ENCODE data around the gene STXBP5. TPM values are rescaled to one million over a fixed set of nuclear protein-coding genes. Genes with fewer than 3 reads are reported as not detected.

The STXBP5 gene
- polyA plus RNA-seq, 1 donor (not counting 4 experiments of a cell fraction or from before 2014, with no cell fraction given) = 19.4 TPM

DNA sequence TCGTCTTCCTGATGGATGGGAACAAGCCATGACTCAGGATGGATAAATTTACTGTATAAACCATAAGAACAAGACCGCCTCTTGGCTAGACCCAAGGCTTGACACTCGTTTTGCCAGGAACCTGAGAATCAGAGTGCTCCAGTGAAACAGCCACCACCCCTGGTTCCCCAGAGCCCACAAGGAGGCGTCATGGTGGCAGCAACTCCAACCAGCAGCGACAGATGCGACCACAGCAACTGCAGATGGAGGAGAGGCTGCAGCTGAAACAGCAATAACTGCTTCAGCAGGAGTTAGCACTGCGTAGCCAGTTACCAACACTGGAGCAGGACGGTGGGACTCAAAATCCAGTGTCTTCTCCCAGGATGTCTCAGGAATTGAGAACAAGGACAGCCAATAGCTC lies 203.4 kb downstream of the STXBP5 start:
- Histone ChIP-seq H3K9me1 (ENCODE audit: control insufficient read depth, extremely low read depth, insufficient read depth, low read length) (no peaks in the 10 kb centered on the region), H3K9ac (ENCODE audit: control insufficient read depth, extremely low read depth, insufficient read depth, low read length) (no peak overlapping the region), H3K36me3 (ENCODE audit: control insufficient read depth in 2 of 2, extremely low read depth in 1 of 2, insufficient read depth in 2 of 2, low read length in 2 of 2) (no peaks in the 10 kb centered on the region), H3K27me3 (ENCODE audit: control insufficient read depth, extremely low read depth, insufficient read depth, low read length) (no peaks in the 10 kb centered on the region), H3K9me3 (ENCODE audit: control insufficient read depth, low read depth, low read length) (no peaks in the 10 kb centered on the region), H3K79me2 (ENCODE audit: control insufficient read depth, insufficient read depth, low read length) (no peaks in the 10 kb centered on the region), H3K4me1 (ENCODE audit: control insufficient read depth, extremely low read depth, insufficient read depth, low read length) (no peaks in the 10 kb centered on the region), H4K20me1 (ENCODE audit: control insufficient read depth, extremely low read depth, insufficient read depth, low read length) (no peaks in the 10 kb centered on the region), H3K4me3 (ENCODE audit: control insufficient read depth in 2 of 3, extremely low read depth in 1 of 3, insufficient read depth in 2 of 3, low read depth in 1 of 3, low read length in 3 of 3) (no peak overlapping the region), H2AFZ (ENCODE audit: control insufficient read depth, low read length) (no peak overlapping the region), H3K4me2 (ENCODE audit: control insufficient read depth, extremely low read depth, insufficient read depth, low read depth, low read length) (no peak overlapping the region), H3K27ac (ENCODE audit: control insufficient read depth, insufficient read depth, low read length) (no peak overlapping the region)
- DNase-seq (ENCODE audit: low read depth, low spot score) (no peak), FAIRE-seq (no peak)
- dilution Hi-C loops (cut with MboI; ENCODE audit: extremely low pct_ligation_motif_present, low sequenced_read_pairs) = no loop called here
- TF ChIP-seq EZH2 (IDR thresholded peaks at IDR 0.05; ENCODE audit: low read length) = no peak
- TF ChIP-seq, protein P1, sequence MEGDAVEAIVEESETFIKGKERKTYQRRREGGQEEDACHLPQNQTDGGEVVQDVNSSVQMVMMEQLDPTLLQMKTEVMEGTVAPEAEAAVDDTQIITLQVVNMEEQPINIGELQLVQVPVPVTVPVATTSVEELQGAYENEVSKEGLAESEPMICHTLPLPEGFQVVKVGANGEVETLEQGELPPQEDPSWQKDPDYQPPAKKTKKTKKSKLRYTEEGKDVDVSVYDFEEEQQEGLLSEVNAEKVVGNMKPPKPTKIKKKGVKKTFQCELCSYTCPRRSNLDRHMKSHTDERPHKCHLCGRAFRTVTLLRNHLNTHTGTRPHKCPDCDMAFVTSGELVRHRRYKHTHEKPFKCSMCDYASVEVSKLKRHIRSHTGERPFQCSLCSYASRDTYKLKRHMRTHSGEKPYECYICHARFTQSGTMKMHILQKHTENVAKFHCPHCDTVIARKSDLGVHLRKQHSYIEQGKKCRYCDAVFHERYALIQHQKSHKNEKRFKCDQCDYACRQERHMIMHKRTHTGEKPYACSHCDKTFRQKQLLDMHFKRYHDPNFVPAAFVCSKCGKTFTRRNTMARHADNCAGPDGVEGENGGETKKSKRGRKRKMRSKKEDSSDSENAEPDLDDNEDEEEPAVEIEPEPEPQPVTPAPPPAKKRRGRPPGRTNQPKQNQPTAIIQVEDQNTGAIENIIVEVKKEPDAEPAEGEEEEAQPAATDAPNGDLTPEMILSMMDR (optimal IDR thresholded peaks at IDR 0.05 in 1 of 3, IDR thresholded peaks at IDR 0.05 in 1 of 3, conservative IDR thresholded peaks at IDR 0.05 in 1 of 3; ENCODE audit: extremely low read depth in 1 of 3, insufficient read depth in 2 of 3, low read length in 3 of 3) = no peak

- no peak overlapping the region for H3K4me3 ChIP-seq (ENCODE audit: control insufficient read depth in 2 of 3, extremely low read depth in 1 of 3, insufficient read depth in 2 of 3, low read depth in 1 of 3, low read length in 3 of 3)
- no peak overlapping the region for H3K27ac ChIP-seq (ENCODE audit: control insufficient read depth, insufficient read depth, low read length)
- no peaks in the 10 kb centered on the region for H3K4me1 ChIP-seq (ENCODE audit: control insufficient read depth, extremely low read depth, insufficient read depth, low read length)
- dilution Hi-C loops (cut with MboI; ENCODE audit: extremely low pct_ligation_motif_present, low sequenced_read_pairs) = no loop called here
- H3K36me3 ChIP-seq (ENCODE audit: control insufficient read depth in 2 of 2, extremely low read depth in 1 of 2, insufficient read depth in 2 of 2, low read length in 2 of 2) = no peaks in the 10 kb centered on the region
- H3K79me2 ChIP-seq (ENCODE audit: control insufficient read depth, insufficient read depth, low read length) = no peaks in the 10 kb centered on the region
- H4K20me1 ChIP-seq (ENCODE audit: control insufficient read depth, extremely low read depth, insufficient read depth, low read length) = no peaks in the 10 kb centered on the region
- TF ChIP-seq, protein P1 (optimal IDR thresholded peaks at IDR 0.05 in 1 of 3, IDR thresholded peaks at IDR 0.05 in 1 of 3, conservative IDR thresholded peaks at IDR 0.05 in 1 of 3; ENCODE audit: extremely low read depth in 1 of 3, insufficient read depth in 2 of 3, low read length in 3 of 3) = no peak
- TF ChIP-seq EZH2 (IDR thresholded peaks at IDR 0.05; ENCODE audit: low read length) = no peak
- DNase-seq (ENCODE audit: low read depth, low spot score) = no peak
- no peak overlapping the region for H3K4me2 ChIP-seq (ENCODE audit: control insufficient read depth, extremely low read depth, insufficient read depth, low read depth, low read length)
- H2AFZ ChIP-seq (ENCODE audit: control insufficient read depth, low read length) = no peak overlapping the region
- H3K9me3 ChIP-seq (ENCODE audit: control insufficient read depth, low read depth, low read length) = no peaks in the 10 kb centered on the region
- no peaks in the 10 kb centered on the region for H3K27me3 ChIP-seq (ENCODE audit: control insufficient read depth, extremely low read depth, insufficient read depth, low read length)
- FAIRE-seq = no peak
- no peak overlapping the region for H3K9ac ChIP-seq (ENCODE audit: control insufficient read depth, extremely low read depth, insufficient read depth, low read length)
- H3K9me1 ChIP-seq (ENCODE audit: control insufficient read depth, extremely low read depth, insufficient read depth, low read length) = no peaks in the 10 kb centered on the region
Observed at GRCh38 chr6:147416622-147417021, 212.4 kb downstream of the STXBP5 start.
